Neuronal stem cell (in vitro differentiated cells): ENCODE data around the gene RNASE7.

Source experiments
- DNase-seq: peaks from one replicate; pipeline ENCODE4 v3.0.0-alpha.2; 2013; ENCODE audit warnings: low spot score
- H2AFZ ChIP-seq: one replicate; pipeline ENCODE4 v1.6.1; 2013; ENCODE audit warnings: mild to moderate bottlenecking, low read length, inconsistent platforms
- H2AK5ac ChIP-seq: 2 replicates; pipeline ENCODE4 v1.6.1; 2013; ENCODE audit warnings: low read depth, mild to moderate bottlenecking, inconsistent platforms, low read length, moderate library complexity, mixed read lengths
- H2BK120ac ChIP-seq: 2 replicates; pipeline ENCODE4 v1.6.1; 2013; ENCODE audit warnings: low read depth, mild to moderate bottlenecking, inconsistent platforms, low read length, moderate library complexity, mixed read lengths
- H2BK12ac ChIP-seq: one replicate; pipeline ENCODE4 v1.6.1; 2013; ENCODE audit warnings: low read length, inconsistent platforms
- H2BK15ac ChIP-seq: 2 replicates; pipeline ENCODE4 v1.6.1; 2013; ENCODE audit warnings: mild to moderate bottlenecking, low read length, inconsistent platforms, mixed read lengths
- H2BK5ac ChIP-seq: one replicate; pipeline ENCODE4 v1.6.1; 2013; ENCODE audit warnings: inconsistent platforms, mild to moderate bottlenecking, low read length, moderate library complexity
- H3K14ac ChIP-seq: one replicate; pipeline ENCODE4 v1.6.1; 2013; ENCODE audit warnings: low read length, inconsistent platforms
- H3K18ac ChIP-seq: 2 replicates; pipeline ENCODE4 v1.6.1; 2013; ENCODE audit warnings: low read length, inconsistent platforms
- H3K23ac ChIP-seq: 2 replicates; pipeline ENCODE4 v1.6.1; 2013; ENCODE audit warnings: low read depth, mild to moderate bottlenecking, mixed read lengths, low read length, inconsistent platforms; ENCODE audit not compliant: poor library complexity
- H3K27ac ChIP-seq: replicated peaks from 3 replicates; pipeline ENCODE4 v1.5.1; 2013; ENCODE audit warnings: low read length, inconsistent platforms
- H3K27me3 ChIP-seq, 3 experiments: 2 replicates each; pipeline ENCODE4 v1.6.1; 2013; ENCODE audit warnings: low read length in 3 of 3, mild to moderate bottlenecking in 2 of 3, inconsistent platforms in 1 of 3, low read depth in 1 of 3, mixed read lengths in 1 of 3, moderate library complexity in 1 of 3; ENCODE audit not compliant: control insufficient read depth in 3 of 3, insufficient read depth in 3 of 3
- H3K36me3 ChIP-seq, 2 donors: replicated peaks in 1 of 2; 2 replicates each; pipeline ENCODE4 v1.6.1; 2013; ENCODE audit warnings: low read length in 2 of 2; ENCODE audit not compliant: control insufficient read depth in 2 of 2, insufficient read depth in 2 of 2
- H3K4ac ChIP-seq: 2 replicates; pipeline ENCODE4 v1.6.1; 2013; ENCODE audit warnings: inconsistent platforms, mild to moderate bottlenecking, low read length, moderate library complexity
- H3K4me1 ChIP-seq, 2 donors: 1 replicate in 1 of 2; 2 replicates in 1 of 2; pipeline ENCODE4 v1.6.1; 2013; ENCODE audit warnings: low read length in 2 of 2, low read depth in 1 of 2; ENCODE audit not compliant: control insufficient read depth in 2 of 2, insufficient read depth in 1 of 2
- H3K4me2 ChIP-seq: one replicate; pipeline ENCODE4 v1.6.1; 2013; ENCODE audit warnings: mild to moderate bottlenecking, low read length, inconsistent platforms; ENCODE audit not compliant: insufficient read depth, poor library complexity, severe bottlenecking
- H3K4me3 ChIP-seq, 2 donors: 2 replicates each; pipeline ENCODE4 v1.5.1; 2013; ENCODE audit warnings: low read length in 2 of 2, mild to moderate bottlenecking in 2 of 2, inconsistent platforms in 1 of 2, moderate library complexity in 1 of 2
- H3K79me1 ChIP-seq: one replicate; pipeline ENCODE4 v1.6.1; 2013; ENCODE audit warnings: low read depth, mild to moderate bottlenecking, inconsistent platforms, low read length, moderate library complexity
- H3K9ac ChIP-seq: one replicate; pipeline ENCODE4 v1.6.1; 2013; ENCODE audit warnings: mild to moderate bottlenecking, low read depth, low read length, inconsistent platforms; ENCODE audit not compliant: poor library complexity
- H3K9me3 ChIP-seq, 2 donors: replicated peaks in 1 of 2; 2 replicates each; pipeline versions ENCODE3 to v1.6.1; 2013; ENCODE audit warnings: low read length in 2 of 2, mild to moderate bottlenecking in 2 of 2, inconsistent platforms in 1 of 2, low read depth in 1 of 2, mixed read lengths in 1 of 2, moderate library complexity in 1 of 2; ENCODE audit not compliant: control insufficient read depth in 2 of 2, insufficient read depth in 1 of 2
- H4K8ac ChIP-seq: one replicate; pipeline ENCODE4 v1.6.1; 2013; ENCODE audit warnings: low read depth, mild to moderate bottlenecking, inconsistent platforms, low read length, moderate library complexity
- H4K91ac ChIP-seq: one replicate; pipeline ENCODE4 v1.6.1; 2013; ENCODE audit warnings: low read length, low read depth, mild to moderate bottlenecking, inconsistent platforms; ENCODE audit not compliant: poor library complexity
- WGBS, 2 donors: extraction: QIAGEN DNeasy Blood & Tissue Kit; methylation state at CpG; one replicate each; pipeline ENCODE4 v1.1.7; 2013; ENCODE audit warnings: missing lambda C conversion rate in 2 of 2, mixed read lengths in 1 of 2; ENCODE audit not compliant: insufficient read length in 2 of 2, insufficient replicate concordance in 1 of 2; ENCODE audit errors: extremely low coverage in 2 of 2; 5-methylcytosine and 5-hydroxymethylcytosine counted together

Gene RNASE7

DNA sequence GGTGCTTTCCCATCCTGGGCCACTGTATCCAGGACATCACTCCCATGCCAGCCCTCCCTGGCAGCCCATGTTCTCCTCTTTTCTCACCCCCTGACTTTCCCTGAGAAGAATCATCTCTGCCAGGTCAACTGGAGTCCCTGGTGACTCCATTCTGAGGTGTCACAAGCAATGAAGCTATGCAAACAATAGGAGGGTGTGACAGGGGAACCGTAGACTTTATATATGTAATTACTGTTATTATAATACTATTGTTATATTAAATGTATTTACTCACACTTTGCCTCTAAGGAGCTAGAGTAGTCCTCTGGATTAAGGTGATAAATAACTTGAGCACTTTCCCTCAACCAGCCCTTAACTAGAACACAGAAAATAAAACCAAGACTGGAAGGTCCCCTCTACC is 47.1 kb downstream of the RNASE7 start:
- H3K4me2 ChIP-seq = no peak overlapping the region
- no peak for DNase-seq
- H3K9me3 ChIP-seq = peaks cover 0 to 8% of the 10 kb centered on the region in 2 donors
- H3K27ac ChIP-seq = peak overlapping the region; percentile 20
- no peak overlapping the region for H3K4me3 ChIP-seq
- H3K4me1 ChIP-seq = peaks cover 24 to 25% of the 10 kb centered on the region in 2 donors
- H2BK12ac ChIP-seq = no peak overlapping the region
- no peak overlapping the region for H2BK120ac ChIP-seq
- no peak overlapping the region for H3K18ac ChIP-seq
- no peaks in the 10 kb centered on the region for H3K27me3 ChIP-seq
- H3K9ac ChIP-seq = no peak overlapping the region
- H2AK5ac ChIP-seq = no peak overlapping the region
- H4K91ac ChIP-seq = no peak overlapping the region
- WGBS, 2 donors = no CpG with 5 or more reads among the region's 1 CpG
- H4K8ac ChIP-seq = no peak overlapping the region
- no peak overlapping the region for H3K14ac ChIP-seq
- H2AFZ ChIP-seq = no peak overlapping the region
- no peak overlapping the region for H2BK15ac ChIP-seq
- no peak overlapping the region for H3K23ac ChIP-seq
- H3K79me1 ChIP-seq = peaks cover 11% of the 10 kb centered on the region
- H3K4ac ChIP-seq = no peak overlapping the region
- no peak overlapping the region for H2BK5ac ChIP-seq
- peaks cover 65 to 90% of the 10 kb centered on the region in 2 donors for H3K36me3 ChIP-seq

DNA sequence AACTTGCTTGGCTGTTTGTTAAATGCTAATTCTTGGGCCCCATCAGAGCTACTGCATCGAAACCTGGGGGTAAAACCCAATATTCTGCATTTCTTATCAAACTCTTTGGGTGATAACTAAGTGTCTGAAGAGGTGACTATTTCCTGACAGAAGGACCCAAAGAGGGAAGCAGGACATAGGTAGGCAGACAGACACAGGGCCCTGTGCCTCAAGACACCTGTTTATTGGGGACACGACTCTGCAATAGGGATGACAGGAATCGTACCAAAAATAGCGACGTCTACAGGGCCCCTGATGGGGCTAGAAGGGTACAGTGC is 47.7 kb downstream of the RNASE7 start:
- no CpG with 5 or more reads among the region's 5 CpGs for WGBS, 2 donors

DNA sequence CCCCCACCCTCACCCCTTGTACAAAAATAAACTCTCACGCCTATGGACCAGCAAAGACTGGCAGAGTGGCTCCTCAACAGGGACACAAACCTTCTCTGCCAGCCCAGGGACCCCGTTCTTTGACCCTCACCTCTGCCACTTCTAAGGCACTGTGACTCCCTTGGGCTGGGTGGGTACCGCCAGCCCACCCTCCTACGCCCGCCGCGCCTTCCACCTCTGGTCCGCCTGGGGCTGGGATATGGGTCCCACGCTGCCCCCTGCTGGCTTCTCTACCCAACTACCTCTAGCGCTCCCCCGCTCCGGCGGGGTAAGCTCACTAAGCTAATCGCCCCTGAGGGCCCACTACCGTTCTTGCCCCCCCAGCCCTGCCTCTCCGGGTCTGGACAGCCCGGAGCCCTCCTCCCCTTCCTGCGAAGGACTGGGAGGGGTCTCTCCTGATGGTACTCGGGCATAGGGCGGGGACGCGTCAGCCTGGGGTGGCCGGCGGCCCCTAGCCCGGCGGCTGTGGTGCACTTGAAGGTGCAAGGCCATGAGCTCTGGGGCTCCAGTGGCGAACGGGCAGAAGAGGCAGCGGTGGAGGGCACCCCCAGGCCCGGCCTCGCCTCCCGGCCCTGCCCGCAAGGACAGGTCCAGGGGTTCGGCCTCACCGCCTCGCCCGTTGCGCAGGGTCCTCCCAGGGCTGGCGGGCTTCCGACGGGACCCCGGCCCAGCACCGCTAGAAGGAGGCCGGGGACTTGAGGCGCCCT is 48.2 kb downstream of the RNASE7 start:
- Histone ChIP-seq H3K4me3 (no peak overlapping the region), H3K27ac (no peak overlapping the region), H2AK5ac (no peak overlapping the region), H3K79me1 (peaks cover 11% of the 10 kb centered on the region), H3K14ac (no peak overlapping the region), H2AFZ (no peak overlapping the region), H2BK120ac (no peak overlapping the region), H3K18ac (peak overlapping the region; percentile 60), H3K4me2 (no peak overlapping the region), H2BK12ac (no peak overlapping the region), H3K4ac (no peak overlapping the region), H3K9me3 (peaks cover 0 to 8% of the 10 kb centered on the region in 2 donors), H2BK5ac (peak overlapping the region; percentile 42), H3K23ac (peak overlapping the region; percentile 59), H3K36me3 (peaks cover 55 to 79% of the 10 kb centered on the region in 2 donors), H3K27me3 (no peaks in the 10 kb centered on the region), H2BK15ac (no peak overlapping the region), H3K9ac (no peak overlapping the region), H3K4me1 (peaks cover 29 to 31% of the 10 kb centered on the region in 2 donors), H4K8ac (no peak overlapping the region), H4K91ac (no peak overlapping the region)
- no CpG with 5 or more reads among the region's 45 CpGs for WGBS, 2 donors
- no peak for DNase-seq

More for the DNA sequence above, 47.7 kb downstream of the RNASE7 start:
- Histone ChIP-seq H3K23ac (no peak overlapping the region), H4K8ac (no peak overlapping the region), H2BK5ac (no peak overlapping the region), H3K27me3 (no peaks in the 10 kb centered on the region), H3K79me1 (peaks cover 11% of the 10 kb centered on the region), H3K14ac (no peak overlapping the region), H3K4me3 (no peak overlapping the region), H3K4me2 (no peak overlapping the region), H3K36me3 (peaks cover 60 to 84% of the 10 kb centered on the region in 2 donors), H2BK12ac (no peak overlapping the region), H4K91ac (no peak overlapping the region), H3K9me3 (peaks cover 0 to 8% of the 10 kb centered on the region in 2 donors), H3K18ac (no peak overlapping the region), H2BK120ac (no peak overlapping the region), H3K4ac (no peak overlapping the region), H3K27ac (no peak overlapping the region), H2BK15ac (no peak overlapping the region), H2AK5ac (no peak overlapping the region), H3K4me1 (peaks cover 25 to 26% of the 10 kb centered on the region in 2 donors), H2AFZ (no peak overlapping the region), H3K9ac (no peak overlapping the region)
- no peak for DNase-seq

DNA sequence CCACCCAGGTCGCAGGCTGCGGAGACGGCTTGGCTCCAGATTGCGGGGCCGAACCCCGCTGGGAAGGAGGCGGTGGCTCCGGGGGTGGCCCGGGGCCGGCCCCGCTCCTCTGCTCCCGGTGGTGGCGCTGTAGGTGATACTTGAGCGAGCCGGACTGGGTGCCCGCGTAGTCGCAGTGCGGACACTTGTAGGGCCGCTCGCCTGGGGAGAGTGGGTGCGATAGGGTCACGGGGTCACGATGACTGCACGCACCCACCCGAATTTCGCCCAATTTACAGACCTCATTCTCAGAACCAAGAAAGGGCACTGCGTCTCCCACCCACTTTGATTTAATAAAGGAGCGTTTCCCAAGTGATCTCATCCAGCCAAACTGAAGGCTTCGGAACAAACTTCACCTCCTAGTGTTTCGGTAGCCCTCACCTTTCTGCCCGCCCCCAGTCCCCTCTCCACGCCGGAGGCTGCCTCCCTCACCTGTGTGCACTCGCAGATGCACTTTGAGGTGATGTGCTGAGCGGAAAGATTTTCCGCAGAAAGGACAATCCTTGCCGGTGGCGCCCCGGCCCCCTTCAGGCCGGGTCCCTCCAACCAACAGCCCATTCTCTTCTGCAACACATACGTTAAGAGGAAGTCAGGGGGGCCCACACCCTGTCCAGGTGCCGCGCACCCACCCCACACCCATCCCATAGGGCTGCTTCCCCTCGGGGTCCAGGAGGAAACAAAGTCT is 48.9 kb downstream of the RNASE7 start:
- Histone ChIP-seq H3K4ac (no peak overlapping the region), H3K79me1 (peaks cover 11% of the 10 kb centered on the region), H2BK5ac (no peak overlapping the region), H3K4me2 (no peak overlapping the region), H2BK15ac (no peak overlapping the region), H3K9ac (no peak overlapping the region), H4K91ac (no peak overlapping the region), H3K36me3 (peaks cover 49 to 71% of the 10 kb centered on the region in 2 donors), H3K14ac (no peak overlapping the region), H2AK5ac (no peak overlapping the region), H3K23ac (peak overlapping the region; percentile 59), H3K18ac (peak overlapping the region; percentile 60), H3K9me3 (peaks cover 0 to 8% of the 10 kb centered on the region in 2 donors), H3K4me3 (no peak overlapping the region), H3K27ac (no peak overlapping the region), H3K4me1 (peaks cover 31 to 39% of the 10 kb centered on the region in 2 donors), H2BK120ac (no peak overlapping the region), H2AFZ (no peak overlapping the region), H3K27me3 (no peaks in the 10 kb centered on the region), H4K8ac (no peak overlapping the region), H2BK12ac (no peak overlapping the region)
- no peak for DNase-seq
- no CpG with 5 or more reads among the region's 45 CpGs for WGBS, 2 donors
